Naive B cell (primary cell): Measurements from ENCODE around the gene SMO. TPM values are rescaled to one million over a fixed set of nuclear protein-coding genes. Genes with fewer than 3 reads are reported as not detected.
"Not testable (repeated sequence)": the region's sequence is repeated elsewhere in the genome, so short reads cannot be mapped to it uniquely, and the experiment has no call there.

Source experiments
- ATAC-seq, 2 donors: fragments of 150-1000 bp; cut with Tn5 transposase; 2 replicates each; pipeline ENCODE4 v1.10.0; 2021; ENCODE audit warnings: low read depth in 2 of 2, mild to moderate bottlenecking in 2 of 2, moderate library complexity in 2 of 2
- DNase-seq: peaks from one replicate; pipeline ENCODE4 v3.0.0; 2022
- H3K27ac Mint-ChIP-seq, 6 donors: one replicate each; pipeline ENCODE4 v1.8.0; 2020 to 2022; ENCODE audit warnings: mild to moderate bottlenecking in 6 of 6, mixed read lengths in 6 of 6, moderate library complexity in 5 of 6, inconsistent platforms in 2 of 6
- H3K27me3 Mint-ChIP-seq, 3 donors: one replicate each; pipeline ENCODE4 v1.8.0; 2021 to 2022; ENCODE audit warnings: mixed read lengths in 3 of 3, mild to moderate bottlenecking in 1 of 3
- H3K36me3 Mint-ChIP-seq, 2 donors: one replicate each; pipeline ENCODE4 v1.8.0; 2020 to 2022; ENCODE audit warnings: mixed read lengths in 2 of 2, inconsistent platforms in 1 of 2, mild to moderate bottlenecking in 1 of 2
- H3K4me1 Mint-ChIP-seq, 3 donors: one replicate each; pipeline ENCODE4 v1.8.0; 2020 to 2022; ENCODE audit warnings: mixed read lengths in 3 of 3, inconsistent platforms in 1 of 3, mild to moderate bottlenecking in 1 of 3, moderate library complexity in 1 of 3
- H3K4me3 Mint-ChIP-seq, 8 donors: one replicate each; pipeline ENCODE4 v1.8.0; 2020 to 2022; ENCODE audit warnings: mild to moderate bottlenecking in 8 of 8, mixed read lengths in 8 of 8, moderate library complexity in 8 of 8, inconsistent platforms in 2 of 8
- H3K9me3 Mint-ChIP-seq, 7 donors: one replicate each; pipeline ENCODE4 v1.8.0; 2020 to 2022; ENCODE audit warnings: mixed read lengths in 7 of 7, mild to moderate bottlenecking in 5 of 7, inconsistent platforms in 2 of 7, moderate library complexity in 1 of 7
- polyA plus RNA-seq, 6 donors: library from polyadenylated mRNA; unstranded; fragments of 300-500 nt; fragmentation: Illumina TruSeq; gene quantifications; one replicate each; pipeline ENCODE4 v1.2.3, GENCODE V29; 2021; ENCODE audit warnings: low read depth in 6 of 6

The SMO gene
- polyA plus RNA-seq, 6 donors from 2014 or later: 0.14 TPM; not detected in 5

- Mint-ChIP-seq H3K27me3 (no peaks in the 10 kb centered on the region), H3K36me3 (peaks cover 0 to 5% of the 10 kb centered on the region in 2 donors), H3K9me3 (peaks cover 0 to 7% (median 3%) of the 10 kb centered on the region in 7 donors), H3K4me3 (no peak overlapping the region), H3K4me1 (peaks cover 0 to 10% (median 8%) of the 10 kb centered on the region in 3 donors), H3K27ac (peak overlapping the region in 1 of 6 donors; percentile 42)
- ATAC-seq (no peak), DNase-seq (no peak)
Measured at GRCh38 chr7:129244220-129244619, 55.8 kb downstream of the SMO start.

DNA sequence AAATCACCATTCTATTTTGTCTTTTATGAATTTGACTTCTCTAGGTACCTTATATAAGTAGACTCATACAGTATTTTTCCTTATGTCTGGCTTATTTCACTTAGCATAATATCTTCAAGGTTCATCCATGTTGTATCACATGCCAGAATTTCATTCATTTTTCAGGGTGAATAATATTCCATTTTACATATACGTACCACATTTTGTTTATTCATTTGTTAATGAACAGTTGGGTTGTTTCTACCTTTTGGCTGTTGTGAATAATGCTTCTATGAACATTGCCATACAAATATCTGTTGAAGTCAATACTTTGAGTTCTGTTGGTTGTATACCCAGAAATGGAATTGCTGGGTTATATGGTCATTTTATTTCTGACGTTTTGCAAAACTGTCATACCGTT is 57.1 kb downstream of the SMO start:
- no peak for DNase-seq
- H3K27me3 Mint-ChIP-seq: no peaks in the 10 kb centered on the region
- H3K36me3 Mint-ChIP-seq: no peaks in the 10 kb centered on the region
- peaks cover 0 to 7% (median 3%) of the 10 kb centered on the region in 7 donors for H3K9me3 Mint-ChIP-seq
- peaks cover 0 to 6% (median 5%) of the 10 kb centered on the region in 3 donors for H3K4me1 Mint-ChIP-seq
- ATAC-seq: no peak
- H3K4me3 Mint-ChIP-seq: no peak overlapping the region
- H3K27ac Mint-ChIP-seq: no peak overlapping the region

GRCh38 chr7:129247087-129247486 is 58.7 kb downstream of the SMO start:
- ATAC-seq (no peak), DNase-seq (no peak)
- Mint-ChIP-seq H3K4me1 (peaks cover 0 to 8% (median 6%) of the 10 kb centered on the region in 3 donors), H3K27me3 (no peaks in the 10 kb centered on the region), H3K4me3 (no peak overlapping the region), H3K36me3 (peaks cover 0 to 3% of the 10 kb centered on the region in 2 donors), H3K9me3 (peaks cover 0 to 7% (median 3%) of the 10 kb centered on the region in 7 donors), H3K27ac (no peak overlapping the region)

- Mint-ChIP-seq H3K4me3 (no peak overlapping the region), H3K27ac (no peak overlapping the region), H3K36me3 (peaks cover 0 to 3% of the 10 kb centered on the region in 2 donors), H3K27me3 (no peaks in the 10 kb centered on the region), H3K9me3 (no peaks in the 10 kb centered on the region), H3K4me1 (peaks cover 5 to 10% (median 8%) of the 10 kb centered on the region in 3 donors)
- no peak for ATAC-seq
- no peak for DNase-seq
Measured at GRCh38 chr7:129252128-129252527, 63.7 kb downstream of the SMO start.

DNA sequence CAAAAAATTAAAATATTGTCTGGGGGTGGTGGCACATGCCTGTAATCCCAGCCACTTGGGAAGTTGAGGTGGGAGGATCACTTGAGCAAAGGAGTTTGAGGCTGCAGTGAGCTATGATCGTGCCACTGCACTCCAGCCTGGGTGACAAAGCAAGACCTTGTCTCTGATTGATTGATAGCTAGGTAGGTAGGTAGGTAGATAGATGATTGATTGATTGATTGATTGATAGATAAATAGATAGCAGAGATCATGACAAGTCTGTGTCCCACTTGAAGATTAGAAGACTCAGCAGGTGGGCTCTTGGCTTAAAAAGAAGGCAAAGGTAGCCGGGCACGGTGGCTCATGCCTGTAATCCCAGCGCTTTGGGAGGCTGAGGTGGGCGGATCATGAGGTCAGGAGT is 64.2 kb downstream of the SMO start:
- not testable (repeated sequence) for ATAC-seq, H3K4me3 Mint-ChIP-seq

DNA sequence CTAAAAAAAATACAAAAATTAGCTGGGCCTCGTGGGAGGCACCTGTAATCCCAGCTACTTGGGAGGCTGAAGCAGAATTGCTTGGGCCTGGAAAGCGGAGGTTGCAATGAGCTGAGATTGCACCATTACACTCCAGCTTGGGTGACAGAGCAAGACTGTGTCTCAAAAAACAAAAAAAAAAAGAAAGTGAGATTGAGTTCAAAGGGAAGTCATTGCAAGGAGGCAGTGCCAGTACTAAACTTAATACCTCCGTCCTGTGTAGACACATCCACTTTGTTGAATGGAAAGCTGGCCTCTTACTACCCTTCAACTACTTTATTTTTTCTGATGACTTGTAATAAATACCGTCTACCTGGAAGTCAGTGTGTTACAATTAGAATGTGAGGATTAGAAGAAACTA is 67.4 kb downstream of the SMO start:
- DNase-seq (no peak), ATAC-seq (no peak)
- Mint-ChIP-seq H3K4me1 (peaks cover 15 to 35% (median 16%) of the 10 kb centered on the region in 3 donors), H3K27me3 (no peaks in the 10 kb centered on the region), H3K9me3 (no peaks in the 10 kb centered on the region), H3K36me3 (peaks cover 0 to 8% of the 10 kb centered on the region in 2 donors), H3K4me3 (no peak overlapping the region), H3K27ac (no peak overlapping the region)

More for the DNA sequence above, 64.2 kb downstream of the SMO start:
- not testable (repeated sequence) for H3K27ac Mint-ChIP-seq, DNase-seq, H3K9me3 Mint-ChIP-seq, H3K36me3 Mint-ChIP-seq, H3K27me3 Mint-ChIP-seq
- H3K4me1 Mint-ChIP-seq: peaks cover 9 to 15% (median 13%) of the 10 kb centered on the region in 3 donors

DNA sequence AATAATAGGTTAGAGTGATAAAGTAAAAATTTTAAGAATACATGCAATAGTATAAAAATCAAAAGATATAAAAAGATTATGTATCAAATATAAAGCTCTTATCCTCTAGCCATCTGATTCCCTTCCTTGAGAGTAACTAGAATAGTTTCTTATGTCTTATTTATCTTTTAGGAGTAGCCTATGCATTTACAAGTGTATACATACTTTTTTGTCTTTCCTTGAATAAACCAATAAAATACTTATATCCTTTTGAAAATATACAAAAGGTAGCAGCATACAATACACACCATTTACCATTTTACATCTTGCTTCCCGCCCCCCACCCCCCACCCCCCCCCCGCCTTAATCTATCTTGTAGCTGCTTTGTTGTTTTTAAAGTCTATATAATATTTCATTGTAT is 67.8 kb downstream of the SMO start:
- Mint-ChIP-seq H3K27ac (no peak overlapping the region), H3K9me3 (no peaks in the 10 kb centered on the region), H3K36me3 (peaks cover 0 to 5% of the 10 kb centered on the region in 2 donors), H3K4me1 (peaks cover 12 to 35% (median 15%) of the 10 kb centered on the region in 3 donors), H3K27me3 (no peaks in the 10 kb centered on the region), H3K4me3 (no peak overlapping the region)
- DNase-seq (no peak), ATAC-seq (no peak)

GRCh38 chr7:129257168-129257567 is 68.7 kb downstream of the SMO start:
- Mint-ChIP-seq H3K9me3 (no peaks in the 10 kb centered on the region), H3K27me3 (no peaks in the 10 kb centered on the region), H3K4me1 (peaks cover 15 to 39% (median 15%) of the 10 kb centered on the region in 3 donors), H3K27ac (peak overlapping the region in 2 of 6 donors; percentile 48 to 57), H3K4me3 (peak overlapping the region in 1 of 8 donors; percentile 5), H3K36me3 (peaks cover 0 to 5% of the 10 kb centered on the region in 2 donors)
- ATAC-seq (no peak), DNase-seq (no peak)

DNA sequence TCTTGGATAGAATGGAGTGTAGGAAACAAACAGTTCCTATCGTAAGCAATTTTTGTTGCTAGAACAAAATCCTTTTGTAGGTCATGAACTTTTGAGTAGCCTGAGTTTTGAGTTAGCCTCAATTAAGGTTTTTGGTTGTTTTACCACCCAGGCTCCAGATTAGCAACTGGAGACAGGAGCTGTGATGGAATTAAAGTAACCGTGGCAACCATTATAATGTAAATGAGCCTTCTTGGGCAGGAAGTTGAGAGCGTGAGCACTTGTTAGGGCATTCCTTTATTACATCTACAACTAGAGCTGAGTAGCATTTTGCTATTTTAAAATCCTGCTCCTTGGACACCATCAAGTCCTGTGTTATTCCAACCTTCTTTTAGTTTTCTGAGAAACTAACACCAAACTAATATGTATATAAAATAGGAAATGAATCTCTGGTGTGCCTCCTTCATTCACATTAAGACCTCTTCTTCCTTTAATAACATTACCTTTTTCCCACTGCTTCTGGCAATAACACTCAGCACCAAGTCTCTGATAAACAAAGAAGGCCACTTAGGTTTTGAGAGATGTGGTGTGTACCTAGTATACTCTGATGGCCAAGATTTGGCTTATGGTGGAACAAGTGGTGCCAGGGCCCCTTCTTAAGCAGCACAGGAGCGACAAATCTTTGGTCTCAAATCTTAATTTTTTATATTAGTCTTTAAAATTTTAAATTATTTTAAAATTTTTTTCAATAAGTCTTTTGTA is 70.4 kb downstream of the SMO start:
- Mint-ChIP-seq H3K27me3 (no peaks in the 10 kb centered on the region), H3K27ac (peak overlapping the region in 2 of 6 donors; percentile 35 to 74), H3K9me3 (no peaks in the 10 kb centered on the region), H3K4me3 (peak overlapping the region in 2 of 8 donors; percentile 25 to 37), H3K36me3 (peaks cover 0 to 5% of the 10 kb centered on the region in 2 donors), H3K4me1 (peaks cover 19 to 36% (median 22%) of the 10 kb centered on the region in 3 donors)
- DNase-seq (no peak), ATAC-seq (no peak)

GRCh38 chr7:129262324-129262723 is 73.9 kb downstream of the SMO start:
- Mint-ChIP-seq H3K27me3 (no peaks in the 10 kb centered on the region), H3K27ac (peak overlapping the region in 3 of 6 donors; percentile 2 to 65 (median 31)), H3K9me3 (no peaks in the 10 kb centered on the region), H3K36me3 (peaks cover 0 to 5% of the 10 kb centered on the region in 2 donors), H3K4me1 (peaks cover 16 to 32% (median 18%) of the 10 kb centered on the region in 3 donors), H3K4me3 (no peak overlapping the region)
- DNase-seq (no peak), ATAC-seq (no peak)

Other genes with a start within 250 kb of the SMO start
- 10 to 100 TPM; 28.7 to 38.7 (median 34.1) TPM for gene TNPO3, start 133.5 kb upstream of the SMO start, polyA plus RNA-seq
- 100 to 1,000 TPM in 5 of 6 donors, 10 to 100 TPM in 1; 92.8 to 171 (median 136) TPM for gene TSPAN33, start 43.9 kb upstream of the SMO start, polyA plus RNA-seq
- 1 to 10 TPM; 3.6 to 9.9 (median 5.3) TPM for gene AHCYL2, start 36.4 kb downstream of the SMO start, polyA plus RNA-seq
- gene STRIP2, start 245.8 kb downstream of the SMO start, polyA plus RNA-seq: not detected